SK-N-SH (cell line): ENCODE results near the gene ATP11A. TPM values are rescaled to one million over a fixed set of nuclear protein-coding genes. Genes with fewer than 3 reads are reported as not detected.
"Not testable (repeated sequence)": the region's sequence is repeated elsewhere in the genome, so short reads cannot be mapped to it uniquely, and the experiment has no call there.

Experiments used
- CTCF ChIA-PET: fragments of 300-600, 350-600 bp; formaldehyde crosslinking; extraction: SDS; loops from one replicate; lab custom pipeline; 2021; lab: Yijun Ruan, JAX
- POLR2A ChIA-PET: fragments of 350-600 bp; sonication (Branson Sonifier 250); formaldehyde crosslinking; extraction: SDS; loops from one replicate; lab custom pipeline; 2020; ENCODE audit warnings: antibody characterized with exemption, inconsistent platforms; lab: Yijun Ruan, JAX
- DNase-seq: peaks from one replicate; pipeline ENCODE4 v3.0.0; 2012
- H2AFZ ChIP-seq: fragments of 200-600 bp; sonication (generic); 2 replicates; pipeline ENCODE4 v1.8.1; 2016; ENCODE audit warnings: antibody characterized with exemption, mild to moderate bottlenecking, low read depth
- H3F3A ChIP-seq: fragments of 200-600 bp; sonication (generic); replicated peaks from 2 replicates; pipeline ENCODE3; 2016; ENCODE audit warnings: antibody characterized with exemption, mild to moderate bottlenecking; ENCODE audit not compliant: insufficient read depth
- H3K27ac ChIP-seq, 2 experiments: fragments of 200-500 bp in 1 of 2; fragments of 200-600 bp in 1 of 2; sonication (Bioruptor generic) in 1 of 2; sonication (generic), shearing (Covaris generic) in 1 of 2; 2 replicates each; pipeline versions ENCODE4 v1.5.1 to v1.6.1; 2014 to 2016; ENCODE audit warnings: low read depth in 2 of 2, inconsistent platforms in 1 of 2, low read length in 1 of 2, mild to moderate bottlenecking in 1 of 2, mixed read lengths in 1 of 2
- H3K27me3 ChIP-seq: fragments of 200-600 bp; sonication (generic), shearing (Covaris generic); 2 replicates; pipeline ENCODE4 v1.6.1; 2016; ENCODE audit warnings: mixed run types; ENCODE audit not compliant: insufficient read depth
- H3K36me3 ChIP-seq, 2 experiments: fragments of 200-500 bp in 1 of 2; fragments of 200-600 bp in 1 of 2; sonication (Bioruptor generic) in 1 of 2; sonication (generic) in 1 of 2; replicated peaks in 1 of 2; 2 replicates each; pipeline versions ENCODE3 to v1.5.1; 2014 to 2016; ENCODE audit warnings: low read length in 1 of 2, mild to moderate bottlenecking in 1 of 2; ENCODE audit not compliant: insufficient read depth in 2 of 2, control insufficient read depth in 1 of 2
- H3K4me1 ChIP-seq, 2 experiments: fragments of 200-500 bp in 1 of 2; fragments of 200-600 bp in 1 of 2; sonication (Bioruptor generic) in 1 of 2; sonication (generic), shearing (Covaris generic) in 1 of 2; 2 replicates each; pipeline versions ENCODE4 v1.5.1 to v1.6.1; 2014 to 2016; ENCODE audit warnings: low read depth in 1 of 2, low read length in 1 of 2, mixed run types in 1 of 2; ENCODE audit not compliant: insufficient read depth in 2 of 2, control insufficient read depth in 1 of 2
- H3K4me2 ChIP-seq: fragments of 200-600 bp; sonication (generic), shearing (Covaris generic); 2 replicates; pipeline ENCODE4 v1.6.1; 2017; ENCODE audit warnings: mixed run types
- H3K4me3 ChIP-seq, 2 experiments: fragments of 200-500 bp in 1 of 2; fragments of 200-600 bp in 1 of 2; sonication (Bioruptor generic) in 1 of 2; sonication (generic), shearing (Covaris generic) in 1 of 2; 2 replicates each; pipeline versions ENCODE4 v1.5.1 to v1.8.1; 2014 to 2016; ENCODE audit warnings: low read depth in 2 of 2, inconsistent platforms in 1 of 2, low read length in 1 of 2, mild to moderate bottlenecking in 1 of 2, mixed read lengths in 1 of 2, moderate library complexity in 1 of 2
- H3K79me2 ChIP-seq: fragments of 200-600 bp; sonication (generic); 2 replicates; pipeline ENCODE4 v1.8.1; 2017; ENCODE audit warnings: mild to moderate bottlenecking; ENCODE audit not compliant: insufficient read depth
- H3K9ac ChIP-seq: fragments of 200-600 bp; sonication (generic); 2 replicates; pipeline ENCODE4 v1.6.1; 2017; ENCODE audit warnings: mixed run types
- H3K9me2 ChIP-seq: fragments of 200-600 bp; sonication (generic); 2 replicates; pipeline ENCODE4 v1.6.1; 2017; ENCODE audit warnings: mixed run types
- H3K9me3 ChIP-seq: fragments of 200-600 bp; sonication (generic); 2 replicates; pipeline ENCODE4 v1.6.1; 2017; ENCODE audit warnings: mixed run types, mild to moderate bottlenecking, moderate library complexity
- H4K20me1 ChIP-seq: fragments of 200-600 bp; sonication (generic); 2 replicates; pipeline ENCODE4 v1.6.1; 2017; ENCODE audit warnings: mild to moderate bottlenecking, mixed run types; ENCODE audit not compliant: insufficient read depth
- CHD2 ChIP-seq: fragments of 150-350 bp; IDR thresholded peaks from 2 replicates; pipeline ENCODE4 v1.6.1; 2018; ENCODE audit warnings: low read length; ENCODE audit not compliant: partially characterized antibody
- FOSL2 ChIP-seq: IDR thresholded peaks from 2 replicates; pipeline ENCODE4 v1.4.0; 2012; ENCODE audit warnings: low read depth, mild to moderate bottlenecking, moderate library complexity, borderline replicate concordance
- FOXJ3 ChIP-seq: sonication (generic); formaldehyde crosslinking; IDR thresholded peaks from 2 replicates; pipeline ENCODE4 v1.5.1; 2020; ENCODE audit warnings: mild to moderate bottlenecking, missing genetic modification reagents
- FOXM1 ChIP-seq: IDR thresholded peaks from 2 replicates; pipeline ENCODE4 v1.4.0; 2012; ENCODE audit warnings: low read depth, mild to moderate bottlenecking
- GATA2 ChIP-seq: sonication (generic); formaldehyde crosslinking; IDR thresholded peaks from 2 replicates; pipeline ENCODE4 v1.5.0; 2020; ENCODE audit warnings: mild to moderate bottlenecking, missing genetic modification reagents
- JUND ChIP-seq: IDR thresholded peaks from 2 replicates; pipeline ENCODE4 v1.4.0; 2012
- MXI1 ChIP-seq: IDR thresholded peaks from 2 replicates; pipeline ENCODE4 v1.6.1; 2012; ENCODE audit warnings: mild to moderate bottlenecking, low read depth, low read length, improper control_type of control experiment
- NFIC ChIP-seq: IDR thresholded peaks from 2 replicates; pipeline ENCODE4 v1.4.0; 2012; ENCODE audit warnings: borderline replicate concordance
- NRF1 ChIP-seq: IDR thresholded peaks from 2 replicates; pipeline ENCODE4 v1.6.1; 2012; ENCODE audit warnings: low read depth, mild to moderate bottlenecking, low read length
- TAF1 ChIP-seq: IDR thresholded peaks from 2 replicates; pipeline ENCODE4 v1.6.1; 2012; ENCODE audit warnings: low read depth, mild to moderate bottlenecking, low read length, moderate library complexity, borderline replicate concordance
- TEAD4 ChIP-seq: IDR thresholded peaks from 2 replicates; pipeline ENCODE4 v1.4.0; 2012; ENCODE audit warnings: mild to moderate bottlenecking, borderline replicate concordance; ENCODE audit not compliant: insufficient read depth
- WGBS: methylation state at CpG from one replicate; pipeline ENCODE4 v1.1.6; 2017; ENCODE audit warnings: low lambda C conversion rate; 5-methylcytosine and 5-hydroxymethylcytosine counted together
- polyA plus RNA-seq, 3 experiments: library from polyadenylated mRNA; depleted of rRNA; stranded (reverse); fragments of >200 nt; gene quantifications; 2 replicates each; pipeline ENCODE4 v1.2.3, GENCODE V29; 2012
- TF ChIP-seq, protein P1 (sequence below): IDR thresholded peaks from 2 replicates; pipeline ENCODE4 v1.6.1; 2012; ENCODE audit warnings: mild to moderate bottlenecking, low read depth, low read length, moderate library complexity
- TF ChIP-seq, protein P2 (sequence below): fragments of 200-600 bp; sonication (generic); IDR thresholded peaks from 2 replicates; pipeline ENCODE4 v1.6.1; 2017; ENCODE audit warnings: antibody characterized with exemption, mild to moderate bottlenecking, moderate library complexity
- TF ChIP-seq, protein P3 (sequence below): IDR thresholded peaks from 2 replicates; pipeline ENCODE4 v1.4.0; 2012; ENCODE audit warnings: low read depth, borderline replicate concordance
- TF ChIP-seq, protein P4 (sequence below): fragments of 150-350 bp; IDR thresholded peaks from 2 replicates; pipeline ENCODE4 v1.6.1; 2016; ENCODE audit warnings: mild to moderate bottlenecking, low read depth, low read length

Gene ATP11A
- polyA plus RNA-seq, 1 of the 3 experiments (the other 2 are of a cell fraction): 4.1 TPM

DNA sequence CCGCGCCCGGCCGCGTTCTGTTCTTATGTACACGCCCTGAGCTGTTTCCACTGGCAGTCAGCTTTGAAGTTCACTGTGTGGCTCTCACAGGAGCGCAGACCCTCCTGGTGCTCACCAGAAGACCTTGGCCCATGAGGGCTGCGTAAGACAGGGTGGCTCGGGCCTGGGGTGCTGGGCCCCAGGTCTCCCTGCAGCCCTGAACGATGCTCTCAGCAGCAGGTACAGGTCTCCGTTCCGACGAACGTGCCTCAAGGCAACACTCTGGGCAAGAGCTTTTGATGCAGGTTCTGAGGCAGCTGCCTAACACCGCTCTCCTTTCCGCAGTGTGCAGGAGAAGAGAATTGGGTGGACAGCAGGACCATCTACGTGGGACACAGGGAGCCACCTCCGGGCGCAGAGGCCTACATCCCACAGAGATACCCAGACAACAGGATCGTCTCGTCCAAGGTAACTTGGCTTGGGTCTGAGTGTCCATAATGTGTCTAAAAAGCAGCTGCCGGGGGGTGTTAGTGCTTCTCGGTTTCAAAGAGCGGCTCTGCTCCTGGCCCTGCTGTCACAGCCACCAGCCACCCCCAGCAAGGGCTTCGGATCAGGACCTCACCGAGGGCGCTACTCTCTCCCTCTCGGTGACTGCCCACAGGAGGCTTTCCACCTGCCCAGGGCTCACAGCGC is 95.1 kb downstream of the ATP11A start:
- Histone ChIP-seq H3K4me3 (no peak overlapping the region), H2AFZ (no peak overlapping the region), H3K4me2 (no peak overlapping the region), H3K79me2 (no peaks in the 10 kb centered on the region), H3K9me2 (no peaks in the 10 kb centered on the region), H3K27ac (no peak overlapping the region), H3F3A (no peaks in the 10 kb centered on the region), H3K9me3 (no peaks in the 10 kb centered on the region), H4K20me1 (no peaks in the 10 kb centered on the region), H3K27me3 (no peaks in the 10 kb centered on the region), H3K36me3 (peaks cover 0 to 2% of the 10 kb centered on the region in 2 experiments), H3K9ac (no peak overlapping the region), H3K4me1 (peaks cover 0 to 22% of the 10 kb centered on the region in 2 experiments; a peak in 2 of 4 replicates)
- ChIA-PET CTCF (no interaction called here), POLR2A (no interaction called here)
- no peak for DNase-seq
- no peak for TF ChIP-seq GATA2
- no peak for TF ChIP-seq TAF1
- TF ChIP-seq MXI1: no peak
- no peak for TF ChIP-seq CHD2
- TF ChIP-seq, protein P1, sequence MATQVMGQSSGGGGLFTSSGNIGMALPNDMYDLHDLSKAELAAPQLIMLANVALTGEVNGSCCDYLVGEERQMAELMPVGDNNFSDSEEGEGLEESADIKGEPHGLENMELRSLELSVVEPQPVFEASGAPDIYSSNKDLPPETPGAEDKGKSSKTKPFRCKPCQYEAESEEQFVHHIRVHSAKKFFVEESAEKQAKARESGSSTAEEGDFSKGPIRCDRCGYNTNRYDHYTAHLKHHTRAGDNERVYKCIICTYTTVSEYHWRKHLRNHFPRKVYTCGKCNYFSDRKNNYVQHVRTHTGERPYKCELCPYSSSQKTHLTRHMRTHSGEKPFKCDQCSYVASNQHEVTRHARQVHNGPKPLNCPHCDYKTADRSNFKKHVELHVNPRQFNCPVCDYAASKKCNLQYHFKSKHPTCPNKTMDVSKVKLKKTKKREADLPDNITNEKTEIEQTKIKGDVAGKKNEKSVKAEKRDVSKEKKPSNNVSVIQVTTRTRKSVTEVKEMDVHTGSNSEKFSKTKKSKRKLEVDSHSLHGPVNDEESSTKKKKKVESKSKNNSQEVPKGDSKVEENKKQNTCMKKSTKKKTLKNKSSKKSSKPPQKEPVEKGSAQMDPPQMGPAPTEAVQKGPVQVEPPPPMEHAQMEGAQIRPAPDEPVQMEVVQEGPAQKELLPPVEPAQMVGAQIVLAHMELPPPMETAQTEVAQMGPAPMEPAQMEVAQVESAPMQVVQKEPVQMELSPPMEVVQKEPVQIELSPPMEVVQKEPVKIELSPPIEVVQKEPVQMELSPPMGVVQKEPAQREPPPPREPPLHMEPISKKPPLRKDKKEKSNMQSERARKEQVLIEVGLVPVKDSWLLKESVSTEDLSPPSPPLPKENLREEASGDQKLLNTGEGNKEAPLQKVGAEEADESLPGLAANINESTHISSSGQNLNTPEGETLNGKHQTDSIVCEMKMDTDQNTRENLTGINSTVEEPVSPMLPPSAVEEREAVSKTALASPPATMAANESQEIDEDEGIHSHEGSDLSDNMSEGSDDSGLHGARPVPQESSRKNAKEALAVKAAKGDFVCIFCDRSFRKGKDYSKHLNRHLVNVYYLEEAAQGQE: no peak
- TF ChIP-seq FOSL2: no peak
- no peak for TF ChIP-seq FOXM1
- TF ChIP-seq, protein P2, sequence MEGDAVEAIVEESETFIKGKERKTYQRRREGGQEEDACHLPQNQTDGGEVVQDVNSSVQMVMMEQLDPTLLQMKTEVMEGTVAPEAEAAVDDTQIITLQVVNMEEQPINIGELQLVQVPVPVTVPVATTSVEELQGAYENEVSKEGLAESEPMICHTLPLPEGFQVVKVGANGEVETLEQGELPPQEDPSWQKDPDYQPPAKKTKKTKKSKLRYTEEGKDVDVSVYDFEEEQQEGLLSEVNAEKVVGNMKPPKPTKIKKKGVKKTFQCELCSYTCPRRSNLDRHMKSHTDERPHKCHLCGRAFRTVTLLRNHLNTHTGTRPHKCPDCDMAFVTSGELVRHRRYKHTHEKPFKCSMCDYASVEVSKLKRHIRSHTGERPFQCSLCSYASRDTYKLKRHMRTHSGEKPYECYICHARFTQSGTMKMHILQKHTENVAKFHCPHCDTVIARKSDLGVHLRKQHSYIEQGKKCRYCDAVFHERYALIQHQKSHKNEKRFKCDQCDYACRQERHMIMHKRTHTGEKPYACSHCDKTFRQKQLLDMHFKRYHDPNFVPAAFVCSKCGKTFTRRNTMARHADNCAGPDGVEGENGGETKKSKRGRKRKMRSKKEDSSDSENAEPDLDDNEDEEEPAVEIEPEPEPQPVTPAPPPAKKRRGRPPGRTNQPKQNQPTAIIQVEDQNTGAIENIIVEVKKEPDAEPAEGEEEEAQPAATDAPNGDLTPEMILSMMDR: no peak
- TF ChIP-seq JUND: no peak
- no peak for TF ChIP-seq TEAD4
- 96% methylated on average over 10 of the region's 29 CpGs for WGBS

DNA sequence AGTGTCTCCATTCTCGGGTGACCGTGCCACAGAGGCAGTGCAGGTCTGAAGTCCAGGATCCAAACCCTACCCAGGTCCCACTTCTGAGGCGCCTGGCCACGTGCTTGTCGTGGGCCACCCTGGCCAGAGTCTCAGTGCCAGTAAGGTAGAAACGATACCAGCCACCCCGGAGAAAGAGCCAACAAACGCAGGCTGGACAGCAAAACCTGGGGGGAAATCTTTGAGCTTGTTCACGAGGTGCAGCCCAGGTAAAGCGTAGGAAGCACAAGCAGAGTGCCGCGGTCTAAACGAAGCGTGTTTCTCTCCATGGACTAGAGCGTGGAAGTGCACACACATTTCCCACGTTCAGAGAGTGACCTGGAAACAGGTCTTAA is 95.6 kb downstream of the ATP11A start:
- no peak overlapping the region for H3K4me2 ChIP-seq
- no peak overlapping the region for H3K27ac ChIP-seq
- H3K4me3 ChIP-seq: no peak overlapping the region
- H2AFZ ChIP-seq: no peak overlapping the region
- H3K4me1 ChIP-seq: peaks cover 0 to 20% of the 10 kb centered on the region in 2 experiments; a peak in 2 of 4 replicates
- ChIA-PET POLR2A (no interaction called here), CTCF (no interaction called here)
- H3K9me2 ChIP-seq: no peaks in the 10 kb centered on the region
- H3K27me3 ChIP-seq: no peaks in the 10 kb centered on the region
- no peaks in the 10 kb centered on the region for H3K79me2 ChIP-seq
- H3K9me3 ChIP-seq: no peaks in the 10 kb centered on the region
- no peak overlapping the region for H3K9ac ChIP-seq
- WGBS: 95% methylated on average over 14 of the region's 16 CpGs
- DNase-seq: no peak
- no peaks in the 10 kb centered on the region for H3F3A ChIP-seq
- peaks cover 0 to 2% of the 10 kb centered on the region in 2 experiments for H3K36me3 ChIP-seq
- TF ChIP-seq, protein P3, sequence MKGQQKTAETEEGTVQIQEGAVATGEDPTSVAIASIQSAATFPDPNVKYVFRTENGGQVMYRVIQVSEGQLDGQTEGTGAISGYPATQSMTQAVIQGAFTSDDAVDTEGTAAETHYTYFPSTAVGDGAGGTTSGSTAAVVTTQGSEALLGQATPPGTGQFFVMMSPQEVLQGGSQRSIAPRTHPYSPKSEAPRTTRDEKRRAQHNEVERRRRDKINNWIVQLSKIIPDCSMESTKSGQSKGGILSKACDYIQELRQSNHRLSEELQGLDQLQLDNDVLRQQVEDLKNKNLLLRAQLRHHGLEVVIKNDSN: no peak
- no peak for TF ChIP-seq FOSL2
- TF ChIP-seq FOXJ3: no peak
- TF ChIP-seq, protein P4, sequence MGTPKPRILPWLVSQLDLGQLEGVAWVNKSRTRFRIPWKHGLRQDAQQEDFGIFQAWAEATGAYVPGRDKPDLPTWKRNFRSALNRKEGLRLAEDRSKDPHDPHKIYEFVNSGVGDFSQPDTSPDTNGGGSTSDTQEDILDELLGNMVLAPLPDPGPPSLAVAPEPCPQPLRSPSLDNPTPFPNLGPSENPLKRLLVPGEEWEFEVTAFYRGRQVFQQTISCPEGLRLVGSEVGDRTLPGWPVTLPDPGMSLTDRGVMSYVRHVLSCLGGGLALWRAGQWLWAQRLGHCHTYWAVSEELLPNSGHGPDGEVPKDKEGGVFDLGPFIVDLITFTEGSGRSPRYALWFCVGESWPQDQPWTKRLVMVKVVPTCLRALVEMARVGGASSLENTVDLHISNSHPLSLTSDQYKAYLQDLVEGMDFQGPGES: no peak
- TF ChIP-seq NRF1: no peak
- TF ChIP-seq NFIC: no peak
- TF ChIP-seq, all 33 proteins: peak for 0
- no peaks in the 10 kb centered on the region for H4K20me1 ChIP-seq

DNA sequence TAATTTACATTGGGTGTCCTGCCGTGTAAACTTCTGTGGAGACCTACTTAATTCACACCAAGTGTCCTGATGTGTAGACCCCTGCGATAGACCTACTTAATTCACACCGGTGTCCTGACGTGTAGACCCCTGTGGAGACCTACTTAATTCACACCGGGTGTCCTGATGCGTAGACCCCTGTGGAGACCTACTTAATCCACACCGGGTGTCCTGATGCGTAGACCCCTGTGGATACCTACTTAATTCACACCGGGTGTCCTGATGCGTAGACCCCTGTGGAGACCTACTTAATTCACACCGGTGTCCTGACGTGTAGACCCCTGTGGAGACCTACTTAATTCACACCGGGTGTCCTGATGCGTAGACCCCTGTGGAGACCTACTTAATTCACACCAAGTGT is 97.0 kb downstream of the ATP11A start:
- POLR2A ChIA-PET, H3F3A ChIP-seq: not testable (repeated sequence)
- H3K4me1 ChIP-seq: peaks cover 0 to 11% of the 10 kb centered on the region in 2 experiments; a peak in 2 of 4 replicates

More for the DNA sequence above, 97.0 kb downstream of the ATP11A start:
- H3K4me2 ChIP-seq, H2AFZ ChIP-seq, DNase-seq, H3K9me3 ChIP-seq, H3K79me2 ChIP-seq, H3K27ac ChIP-seq, H3K9ac ChIP-seq, H3K9me2 ChIP-seq, H4K20me1 ChIP-seq, CTCF ChIA-PET, H3K27me3 ChIP-seq, H3K4me3 ChIP-seq, H3K36me3 ChIP-seq: not testable (repeated sequence)
- 93% methylated on average over 11 of the region's 14 CpGs for WGBS
